Hepatocyte (in vitro differentiated cells): ENCODE measurements around the gene SPOCD1.

ENCODE experiments used
- CTCF ChIP-seq: fragments of 200-600 bp; sonication (generic); IDR thresholded peaks from 2 replicates; pipeline ENCODE4 v1.5.1; 2016; ENCODE audit warnings: antibody characterized with exemption, mild to moderate bottlenecking; ENCODE audit not compliant: poor library complexity
- EZH2 ChIP-seq: fragments of 200-600 bp; sonication (generic); IDR thresholded peaks from 2 replicates; pipeline ENCODE4 v1.6.1; 2016; ENCODE audit warnings: antibody characterized with exemption, mild to moderate bottlenecking, borderline replicate concordance

GRCh38 chr1:31758823-31759222 lies 57.0 kb downstream of the SPOCD1 start:
- TF ChIP-seq CTCF (no peak), EZH2 (no peak)
